NCI-H2081 (cell line): ENCODE measurements around the gene ZNF576.
A peak's percentile ranks its signal among the peaks of the same experiment; 100 is the strongest.
"Not testable (repeated sequence)": the region's sequence is repeated elsewhere in the genome, so short reads cannot be mapped to it uniquely, and the experiment has no call there.

Experiments used
- DNase-seq, 2 experiments: peaks; one replicate each; lab custom pipeline; 2025; lab: John Stamatoyannopoulos, UW

ZNF576 gene

DNA sequence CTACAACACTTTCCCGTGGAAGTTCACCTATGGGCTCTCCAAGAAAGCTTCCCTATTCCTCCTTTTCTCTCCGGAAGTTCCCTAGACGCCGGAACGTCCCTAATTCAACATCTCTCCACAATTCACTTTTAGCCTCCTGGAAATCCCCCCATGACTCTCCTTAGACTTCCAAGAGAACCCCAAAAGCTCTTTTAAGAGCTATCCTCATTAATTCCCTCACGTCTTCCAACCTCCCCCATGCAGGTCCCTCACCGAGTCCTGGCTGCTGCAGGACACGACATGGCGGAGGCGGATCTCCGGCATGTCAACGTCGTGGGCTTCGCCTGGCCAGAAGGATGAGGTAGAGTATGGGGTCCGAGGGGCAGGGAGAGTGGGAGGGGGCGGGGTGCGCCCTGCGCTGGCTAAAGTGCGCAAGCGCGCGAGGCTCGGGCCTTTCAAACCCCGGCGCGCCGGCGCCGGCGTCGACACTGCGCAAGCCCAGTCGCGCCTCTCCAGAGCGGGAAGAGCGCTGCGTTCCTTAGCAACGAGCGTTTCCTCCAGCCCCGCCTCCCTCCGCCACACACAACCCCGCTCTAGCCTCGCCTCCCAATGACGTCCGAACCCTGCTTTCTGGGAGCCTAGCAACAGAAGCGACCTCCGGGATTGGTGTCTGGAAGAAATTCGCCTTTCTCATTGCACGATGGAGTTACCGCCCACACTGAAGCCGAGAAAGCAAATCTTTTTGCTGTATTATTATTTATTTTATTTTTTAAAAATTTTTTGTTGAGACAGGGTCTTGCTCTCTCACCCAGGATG is 21.0 kb upstream of the ZNF576 start, which contains the start of the genes PINLYP and XRCC1:
Gene PINLYP, plus strand, starts transcription at position 646 of the 795 bp plus-strand sequence. CDS start 1,391 bp downstream, outside the sequence.
Gene XRCC1, minus strand, starts transcription at position 372 of the 795 bp plus-strand sequence. Its CDS starts 69 bp downstream, at position 303.
- peak; percentile 98 for DNase-seq

- no peak for DNase-seq
Observed at GRCh38 chr19:43575955-43576878, 20.2 kb upstream of the ZNF576 start.

DNA sequence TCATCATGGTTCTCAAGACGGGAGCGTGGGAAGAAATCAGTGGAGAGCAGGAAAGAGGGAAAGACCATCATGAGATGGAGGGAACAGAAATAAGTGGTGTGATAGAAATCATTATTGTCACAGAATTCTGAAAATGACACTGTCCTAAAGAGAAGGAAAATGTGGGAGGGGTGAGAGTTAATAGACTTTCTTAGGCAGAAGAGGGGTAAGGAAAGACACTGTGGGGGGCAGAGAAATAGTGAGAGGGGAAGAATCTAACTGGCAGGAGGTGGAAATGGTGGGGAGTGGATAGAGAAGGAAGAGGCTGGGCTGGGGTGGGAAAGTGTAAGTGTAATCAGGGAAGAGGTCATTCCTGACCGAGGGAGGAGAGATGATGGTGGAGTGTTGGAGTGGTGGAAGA is 17.6 kb upstream of the ZNF576 start:
- no peak for DNase-seq

GRCh38 chr19:43581467-43581866 is 14.9 kb upstream of the ZNF576 start:
- DNase-seq = no peak

DNA sequence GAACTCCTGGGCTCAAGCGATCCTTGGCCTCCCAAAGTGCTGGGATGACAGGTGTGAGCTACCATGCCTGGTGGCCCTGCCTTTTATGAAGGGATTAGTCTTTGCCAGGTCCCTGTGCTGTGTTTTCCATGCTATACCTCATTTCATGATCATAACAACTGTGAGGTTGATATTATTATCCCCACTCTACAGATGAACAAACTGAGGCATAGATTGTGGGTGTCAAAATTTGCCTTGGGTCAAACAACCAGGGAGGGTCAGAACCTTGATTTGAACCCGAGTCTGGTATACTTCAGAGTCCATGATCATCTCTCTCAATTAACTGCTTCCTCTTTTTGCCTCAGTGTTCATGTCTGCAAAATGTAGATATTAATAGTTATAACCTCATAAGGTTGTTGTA is 13.9 kb upstream of the ZNF576 start:
- DNase-seq = no peak

DNA sequence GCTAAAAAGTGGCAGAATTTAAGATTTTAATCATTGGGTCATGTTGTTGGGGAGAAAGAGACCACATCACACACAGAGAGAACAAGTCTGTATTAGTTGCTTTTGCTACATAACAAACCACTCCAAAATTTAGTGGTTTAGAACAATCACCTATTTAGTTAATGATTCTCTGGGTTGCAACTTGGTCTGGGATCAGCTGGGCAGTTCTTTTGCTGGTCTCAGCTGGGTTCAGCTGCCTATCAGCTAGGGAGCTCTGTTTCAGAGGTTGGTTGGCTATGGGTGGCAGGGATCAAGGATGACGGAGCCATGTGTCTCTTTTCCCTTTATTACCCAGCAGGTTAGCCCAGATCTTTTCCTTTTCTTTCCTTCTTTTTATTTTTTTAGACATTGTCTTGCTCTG is 11.9 kb upstream of the ZNF576 start:
- DNase-seq = no peak

GRCh38 chr19:43586346-43586745 is 10.0 kb upstream of the ZNF576 start:
- DNase-seq = no peak

GRCh38 chr19:43587029-43587428 is 9.4 kb upstream of the ZNF576 start:
- not testable (repeated sequence) for DNase-seq

- DNase-seq = no peak
Observed at GRCh38 chr19:43589277-43589676, 7.1 kb upstream of the ZNF576 start.

GRCh38 chr19:43589678-43590077 is 6.7 kb upstream of the ZNF576 start:
- no peak for DNase-seq

GRCh38 chr19:43591904-43592772 is 4.3 kb upstream of the ZNF576 start:
- DNase-seq = no peak

DNA sequence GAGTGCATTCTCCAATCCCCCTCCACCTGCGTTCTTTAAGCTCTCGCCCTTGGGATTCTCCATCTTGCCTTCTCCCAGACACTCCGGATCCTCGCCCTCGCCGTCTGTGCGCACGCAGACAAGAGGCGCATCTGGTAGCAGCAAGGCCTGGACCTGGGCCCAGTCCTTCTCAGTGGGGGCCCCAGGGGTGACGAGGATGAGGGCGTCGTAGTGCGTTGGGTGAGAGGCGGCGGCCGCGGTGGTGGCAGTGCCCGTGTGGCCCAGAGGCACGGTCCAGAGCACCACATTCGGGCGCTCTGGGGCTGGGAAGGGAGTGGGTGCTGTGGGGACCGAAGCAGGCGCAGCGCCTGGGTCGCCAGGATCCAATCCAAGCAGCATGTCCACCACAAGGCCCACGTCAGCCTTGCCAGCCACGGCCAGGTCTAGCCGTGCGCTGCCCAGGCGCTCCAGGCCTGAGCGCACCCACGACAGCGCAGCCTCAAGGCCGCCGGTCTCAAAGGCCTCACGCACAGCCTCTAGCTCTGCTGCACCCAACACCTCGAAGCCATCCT is 3.5 kb upstream of the ZNF576 start:
- DNase-seq = no peak

DNA sequence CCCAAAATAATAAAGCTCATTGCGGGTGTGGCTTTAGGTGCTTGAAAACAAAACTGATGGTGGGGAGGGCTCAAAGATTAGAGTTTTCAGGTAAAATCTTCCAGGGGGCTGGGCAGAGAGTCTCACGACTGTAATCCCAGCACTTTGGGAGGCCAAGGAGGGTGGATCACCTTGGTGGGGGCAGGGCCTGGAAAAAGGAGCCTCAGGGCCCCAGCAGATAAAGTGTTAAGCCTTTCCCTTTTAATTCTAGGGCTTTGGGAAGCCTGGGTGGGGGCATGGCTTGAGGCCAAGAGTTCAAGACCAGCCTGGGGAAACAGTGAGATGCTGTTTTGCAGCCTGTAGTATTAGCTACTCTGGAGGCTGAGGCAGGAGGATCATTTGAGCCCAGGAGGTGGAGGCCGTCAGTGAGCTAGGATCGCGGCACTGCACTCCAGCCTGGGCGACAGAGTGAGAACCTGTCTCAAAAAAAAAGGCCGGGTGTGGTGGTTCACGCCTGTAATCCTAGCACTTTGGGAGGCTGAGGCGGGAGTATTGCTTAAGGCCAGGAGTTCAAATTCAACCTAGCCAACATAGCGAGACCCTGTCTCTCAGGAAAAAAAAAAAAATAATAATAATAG is 2.2 kb upstream of the ZNF576 start:
- no peak for DNase-seq

- DNase-seq = peak; percentile 65 to 70
Observed at GRCh38 chr19:43594710-43595604, 1.4 kb upstream of the ZNF576 start.

GRCh38 chr19:43595605-43595998 is 793 bp upstream of the ZNF576 start:
- DNase-seq = no peak

DNA sequence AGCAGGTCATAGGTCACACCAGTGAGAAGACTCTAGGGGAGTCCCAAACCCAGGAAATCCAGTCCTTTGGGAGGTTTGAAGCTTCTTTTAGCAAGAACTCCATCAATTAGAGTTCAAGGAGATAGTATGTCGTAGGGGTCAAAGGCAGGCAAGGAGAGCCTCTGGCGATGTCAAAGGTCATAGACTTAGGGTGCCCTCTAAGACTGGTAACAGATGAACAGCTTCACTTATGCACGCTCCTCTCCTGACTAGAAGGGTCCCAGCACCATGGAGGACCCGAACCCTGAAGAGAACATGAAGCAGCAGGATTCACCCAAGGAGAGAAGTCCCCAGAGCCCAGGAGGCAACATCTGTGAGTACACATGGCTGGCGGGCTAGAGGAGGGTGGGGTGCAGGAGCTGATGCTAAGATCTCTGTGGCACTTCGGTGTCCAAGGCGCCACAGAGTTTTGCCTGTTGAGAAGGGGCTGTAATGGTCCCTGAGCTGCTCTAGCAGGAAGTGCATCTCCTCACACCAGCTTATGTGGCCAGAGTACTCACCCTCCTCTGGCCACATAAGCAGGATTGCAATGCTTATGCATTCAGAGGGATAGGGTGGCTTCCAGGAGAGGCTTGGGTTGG is 557 bp downstream of the ZNF576 start:
- peak in 1 of 2 experiments; percentile 2 for DNase-seq

- no peak for DNase-seq
Observed at GRCh38 chr19:43597876-43598275, 1.5 kb downstream of the ZNF576 start.

DNA sequence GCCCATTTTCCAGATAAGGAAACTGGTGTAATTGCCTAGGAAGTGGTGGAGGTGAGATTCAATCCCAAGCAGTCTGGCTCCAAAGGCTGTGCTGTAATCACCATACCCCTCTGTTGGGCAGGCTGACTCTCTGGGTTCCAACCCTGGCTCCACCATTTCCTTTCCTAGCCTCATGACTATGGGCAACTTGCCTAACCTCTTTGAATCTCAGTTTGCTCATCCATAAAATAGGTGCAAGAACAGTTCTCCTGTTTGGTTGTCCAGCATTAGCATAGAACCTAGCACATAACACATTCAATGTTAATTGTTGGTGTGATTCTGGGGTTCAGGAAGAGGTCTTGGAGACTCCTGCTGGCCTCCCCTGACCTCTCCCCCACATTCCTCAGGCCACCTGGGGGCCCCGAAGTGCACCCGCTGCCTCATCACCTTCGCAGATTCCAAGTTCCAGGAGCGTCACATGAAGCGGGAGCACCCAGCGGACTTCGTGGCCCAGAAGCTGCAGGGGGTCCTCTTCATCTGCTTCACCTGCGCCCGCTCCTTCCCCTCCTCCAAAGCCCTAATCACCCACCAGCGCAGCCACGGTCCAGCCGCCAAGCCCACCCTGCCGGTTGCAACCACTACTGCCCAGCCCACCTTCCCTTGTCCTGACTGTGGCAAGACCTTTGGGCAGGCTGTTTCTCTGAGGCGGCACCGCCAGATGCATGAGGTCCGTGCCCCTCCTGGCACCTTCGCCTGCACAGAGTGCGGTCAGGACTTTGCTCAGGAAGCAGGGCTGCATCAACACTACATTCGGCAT is 2.2 kb downstream of the ZNF576 start:
- DNase-seq = no peak
